Immature natural killer cell (primary cell): ENCODE measurements around the gene DOCK3. TPM values are rescaled to one million over a fixed set of nuclear protein-coding genes. Genes with fewer than 3 reads are reported as not detected.
"Not testable (repeated sequence)": the region's sequence is repeated elsewhere in the genome, so short reads cannot be mapped to it uniquely, and the experiment has no call there.

ENCODE experiments used
- DNase-seq, 3 donors: peaks; one replicate each; pipeline ENCODE4 v3.0.0; 2022; ENCODE audit warnings: mixed read lengths in 1 of 3
- H3K27ac Mint-ChIP-seq, 6 donors: one replicate each; pipeline ENCODE4 v1.8.0; 2020; ENCODE audit warnings: mixed read lengths in 6 of 6, mild to moderate bottlenecking in 5 of 6, inconsistent platforms in 4 of 6, moderate library complexity in 3 of 6
- H3K27me3 Mint-ChIP-seq, 3 donors: one replicate each; pipeline ENCODE4 v1.8.0; 2020 to 2021; ENCODE audit warnings: low read depth in 3 of 3, mild to moderate bottlenecking in 3 of 3, mixed read lengths in 3 of 3, moderate library complexity in 3 of 3, inconsistent platforms in 1 of 3
- H3K36me3 Mint-ChIP-seq, 3 donors: one replicate each; pipeline ENCODE4 v1.8.0; 2020; ENCODE audit warnings: mixed read lengths in 3 of 3, inconsistent platforms in 2 of 3, mild to moderate bottlenecking in 2 of 3
- H3K4me1 Mint-ChIP-seq, 2 donors: one replicate each; pipeline ENCODE4 v1.8.0; 2020; ENCODE audit warnings: inconsistent platforms in 2 of 2, mild to moderate bottlenecking in 2 of 2, mixed read lengths in 2 of 2, moderate library complexity in 1 of 2
- H3K4me3 Mint-ChIP-seq, 5 donors: one replicate each; pipeline ENCODE4 v1.8.0; 2020; ENCODE audit warnings: mild to moderate bottlenecking in 5 of 5, mixed read lengths in 5 of 5, inconsistent platforms in 3 of 5, moderate library complexity in 3 of 5
- H3K9me3 Mint-ChIP-seq, 6 donors: one replicate each; pipeline ENCODE4 v1.8.0; 2020; ENCODE audit warnings: mild to moderate bottlenecking in 6 of 6, mixed read lengths in 6 of 6, inconsistent platforms in 4 of 6, moderate library complexity in 3 of 6
- polyA plus RNA-seq, 3 donors: library from polyadenylated mRNA; unstranded; fragments of 300-500 nt; fragmentation: Illumina TruSeq; gene quantifications; one replicate each; pipeline ENCODE4 v1.2.3, GENCODE V29; 2021

Gene DOCK3
- polyA plus RNA-seq, 3 donors from 2014 or later = 0.06 to 0.08 TPM; not detected in 1

DNA sequence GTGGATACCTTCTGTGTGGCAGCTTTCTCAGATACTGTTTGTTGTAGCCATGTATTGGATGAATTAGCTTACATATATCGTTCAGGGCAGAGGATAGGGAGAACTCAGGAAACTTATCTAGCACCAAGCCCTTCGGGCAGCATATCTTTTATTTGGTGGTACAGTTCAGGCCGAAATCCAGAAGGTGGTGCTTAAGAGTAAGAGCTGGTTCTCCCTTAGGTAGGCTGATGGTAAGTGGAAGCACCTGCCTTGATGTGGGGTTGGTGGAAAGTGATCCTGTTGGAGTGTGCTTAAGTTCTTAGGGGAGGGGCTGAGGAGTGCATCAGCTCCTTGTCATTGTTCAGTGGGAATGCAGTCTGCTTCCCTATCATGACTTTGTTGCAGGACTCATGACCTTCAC lies 187.5 kb downstream of the DOCK3 start:
- peaks cover 0 to 6% (median under 1%) of the 10 kb centered on the region in 6 donors for H3K9me3 Mint-ChIP-seq
- no peaks in the 10 kb centered on the region for H3K4me1 Mint-ChIP-seq
- DNase-seq = no peak
- no peak overlapping the region for H3K27ac Mint-ChIP-seq
- H3K36me3 Mint-ChIP-seq = no peaks in the 10 kb centered on the region
- no peak overlapping the region for H3K4me3 Mint-ChIP-seq
- H3K27me3 Mint-ChIP-seq = peaks cover 0 to 20% (median 6%) of the 10 kb centered on the region in 3 donors

DNA sequence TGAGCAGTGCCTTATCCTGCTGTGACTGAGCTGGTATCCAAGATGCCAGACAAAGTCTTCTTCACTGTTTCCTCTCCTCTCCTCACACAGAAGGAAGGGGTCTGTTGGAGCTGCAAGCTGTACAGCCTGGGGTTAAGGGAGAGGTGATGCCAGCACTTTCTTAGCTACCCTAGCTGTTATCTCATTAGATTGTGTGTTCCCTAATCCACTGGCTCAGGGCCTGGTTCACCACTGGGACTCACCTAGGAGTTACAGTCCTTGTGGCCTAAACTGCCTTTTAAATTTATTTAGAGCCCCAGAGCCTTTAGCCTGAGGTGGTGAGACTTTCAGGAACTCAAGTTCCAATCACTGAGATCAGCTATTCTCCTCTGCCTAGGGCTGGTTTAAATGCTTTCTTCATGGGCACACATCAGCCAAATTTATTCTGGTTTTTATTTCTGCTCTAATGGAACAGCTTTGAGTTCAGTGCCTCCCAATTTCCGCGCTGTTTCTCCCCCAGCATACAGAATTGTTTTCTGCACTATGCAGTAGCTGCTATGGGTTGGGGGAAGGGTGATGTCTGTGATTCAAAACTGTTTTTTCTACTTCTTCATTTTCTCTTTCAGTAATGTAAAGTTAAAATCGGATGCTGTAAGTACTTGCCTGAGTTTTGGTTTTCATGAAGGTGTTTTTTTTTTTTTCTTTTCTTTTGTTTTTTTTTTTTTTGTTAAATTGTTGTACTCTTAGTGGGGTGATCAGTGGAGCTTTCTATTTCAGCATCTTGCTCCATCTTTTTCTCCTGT lies 198.8 kb downstream of the DOCK3 start:
- H3K4me3 Mint-ChIP-seq = no peak overlapping the region
- H3K27ac Mint-ChIP-seq = no peak overlapping the region
- no peaks in the 10 kb centered on the region for H3K4me1 Mint-ChIP-seq
- H3K27me3 Mint-ChIP-seq = peaks cover 7 to 11% (median 11%) of the 10 kb centered on the region in 3 donors
- H3K9me3 Mint-ChIP-seq = peaks cover 0 to 6% (median 0%) of the 10 kb centered on the region in 6 donors
- no peak for DNase-seq
- H3K36me3 Mint-ChIP-seq = no peaks in the 10 kb centered on the region

DNA sequence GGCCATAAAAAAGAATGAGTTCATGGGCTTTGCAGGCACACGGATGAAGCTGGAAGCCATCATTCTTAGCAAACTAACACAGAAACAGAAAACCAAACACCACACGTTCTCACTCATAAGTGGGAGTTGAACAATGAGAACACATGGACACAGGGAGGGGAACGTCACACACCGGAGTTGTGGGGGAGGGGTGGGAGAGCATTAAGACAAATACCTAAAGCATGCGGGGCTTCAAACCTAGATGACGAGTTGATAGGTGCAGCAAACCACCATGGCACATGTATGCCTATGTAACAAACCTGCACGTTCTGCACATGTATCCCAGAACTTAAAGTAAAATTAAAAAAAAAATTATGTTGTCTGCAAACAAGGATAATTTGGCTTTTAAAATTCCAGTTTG lies 200.1 kb downstream of the DOCK3 start:
- H3K4me3 Mint-ChIP-seq, DNase-seq, H3K4me1 Mint-ChIP-seq, H3K27ac Mint-ChIP-seq, H3K9me3 Mint-ChIP-seq, H3K36me3 Mint-ChIP-seq: not testable (repeated sequence)
- H3K27me3 Mint-ChIP-seq = peaks cover 5 to 12% (median 11%) of the 10 kb centered on the region in 3 donors

DNA sequence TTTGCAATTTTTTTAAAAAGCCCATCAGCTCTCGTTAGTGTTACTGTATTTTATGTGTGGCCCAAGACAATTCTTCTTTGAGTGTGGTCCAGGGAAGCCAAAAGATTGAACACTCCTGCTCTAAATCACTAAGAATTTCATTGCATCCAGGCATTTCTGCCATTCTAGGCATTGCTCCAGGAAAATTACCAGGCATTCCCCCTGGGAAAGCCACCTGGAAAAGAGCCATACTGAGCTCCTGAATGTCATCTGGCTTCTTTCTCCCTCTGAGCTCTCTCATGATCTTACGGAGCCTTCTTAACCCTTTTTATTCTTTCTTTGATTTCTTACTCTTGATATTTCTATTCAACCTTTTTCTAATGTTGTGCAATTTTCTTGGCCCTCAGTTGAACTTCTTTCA lies 202.2 kb downstream of the DOCK3 start:
- H3K36me3 Mint-ChIP-seq = no peaks in the 10 kb centered on the region
- no peak overlapping the region for H3K27ac Mint-ChIP-seq
- DNase-seq = no peak
- no peak overlapping the region for H3K4me3 Mint-ChIP-seq
- no peaks in the 10 kb centered on the region for H3K4me1 Mint-ChIP-seq
- H3K27me3 Mint-ChIP-seq = peaks cover 2 to 20% (median 6%) of the 10 kb centered on the region in 3 donors
- peaks cover 0 to 5% (median 1%) of the 10 kb centered on the region in 6 donors for H3K9me3 Mint-ChIP-seq

DNA sequence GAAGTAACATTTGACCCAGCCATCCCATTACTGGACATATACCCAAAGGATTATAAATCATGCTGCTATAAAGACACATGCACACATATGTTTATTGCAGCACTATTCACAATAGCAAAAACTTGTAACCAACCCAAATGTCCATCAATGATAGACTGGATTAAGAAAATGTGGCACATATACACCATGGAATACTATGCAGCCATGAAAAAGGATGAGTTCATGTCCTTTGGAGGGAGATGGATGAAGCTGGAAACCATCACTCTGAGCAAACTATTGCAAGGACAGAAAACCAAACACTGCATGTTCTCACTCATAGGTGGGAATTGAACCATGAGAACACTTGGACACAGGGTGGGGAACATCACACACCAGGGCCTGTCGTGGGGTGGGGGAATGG lies 208.0 kb downstream of the DOCK3 start:
- DNase-seq, H3K36me3 Mint-ChIP-seq, H3K27ac Mint-ChIP-seq, H3K4me3 Mint-ChIP-seq, H3K9me3 Mint-ChIP-seq, H3K4me1 Mint-ChIP-seq: not testable (repeated sequence)
- peaks cover 3 to 18% (median 4%) of the 10 kb centered on the region in 3 donors for H3K27me3 Mint-ChIP-seq

DNA sequence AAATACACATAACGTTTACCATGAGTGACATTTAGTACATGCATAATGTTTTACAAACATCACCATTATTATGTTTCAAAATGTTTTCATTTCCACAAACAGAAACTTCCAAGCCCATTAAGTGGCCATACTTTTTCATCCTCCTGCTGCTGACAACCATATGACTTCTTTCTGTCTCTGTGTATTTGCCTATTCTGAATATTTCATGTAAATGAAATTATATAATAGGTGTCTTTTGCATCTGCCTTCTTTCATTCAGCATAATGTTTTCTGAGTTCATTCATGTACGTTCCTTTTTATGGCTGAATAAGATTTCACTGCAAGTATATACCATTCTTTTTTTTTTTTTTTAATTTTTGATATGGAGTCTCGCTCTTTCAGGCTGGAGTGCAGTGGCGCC lies 209.0 kb downstream of the DOCK3 start:
- Mint-ChIP-seq H3K9me3 (peaks cover 0 to 5% (median 1%) of the 10 kb centered on the region in 6 donors), H3K27me3 (peaks cover 2 to 13% (median 3%) of the 10 kb centered on the region in 3 donors), H3K4me3 (no peak overlapping the region), H3K4me1 (no peaks in the 10 kb centered on the region), H3K36me3 (no peaks in the 10 kb centered on the region), H3K27ac (no peak overlapping the region)
- no peak for DNase-seq

DNA sequence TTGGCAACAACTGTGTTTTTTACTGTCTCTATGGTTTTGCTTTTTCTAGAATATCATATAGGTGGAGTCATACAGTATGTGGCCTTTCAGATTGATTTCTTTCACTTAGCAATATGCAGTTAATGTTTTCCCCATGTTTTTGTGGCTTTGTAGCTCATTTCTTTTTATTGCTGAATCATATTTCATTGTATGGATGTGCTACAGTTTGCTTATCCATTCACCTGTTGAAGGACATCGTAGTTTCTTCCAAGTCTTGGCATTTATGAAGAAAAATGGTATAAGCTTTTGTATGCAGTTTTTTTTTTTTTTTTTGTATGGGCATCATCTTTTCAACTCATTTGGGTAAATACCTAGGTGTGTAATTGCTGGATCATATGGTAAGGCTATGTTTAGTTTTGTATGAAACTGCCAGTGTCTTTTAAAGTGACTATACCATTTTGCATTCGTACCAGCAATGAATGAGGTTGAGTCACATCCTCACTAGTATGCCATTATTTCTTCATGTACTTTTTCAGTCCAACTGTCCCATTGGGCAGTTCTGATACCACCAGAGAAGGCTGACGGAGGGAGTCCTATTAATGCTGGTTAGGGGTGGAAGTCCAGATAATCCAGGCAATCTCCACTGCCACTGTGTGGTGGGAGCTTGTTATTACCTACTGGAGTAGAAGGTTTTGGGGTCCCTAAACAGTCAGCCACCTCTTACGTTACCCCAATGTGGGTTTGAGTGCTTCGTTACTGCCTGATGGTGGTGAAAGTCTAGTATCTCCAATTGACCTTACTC lies 210.5 kb downstream of the DOCK3 start:
- Mint-ChIP-seq H3K36me3 (no peaks in the 10 kb centered on the region), H3K9me3 (peaks cover 0 to 5% (median under 1%) of the 10 kb centered on the region in 6 donors), H3K4me3 (no peak overlapping the region), H3K27ac (no peak overlapping the region), H3K4me1 (no peaks in the 10 kb centered on the region), H3K27me3 (peaks cover 0 to 9% (median 3%) of the 10 kb centered on the region in 3 donors)
- no peak for DNase-seq

DNA sequence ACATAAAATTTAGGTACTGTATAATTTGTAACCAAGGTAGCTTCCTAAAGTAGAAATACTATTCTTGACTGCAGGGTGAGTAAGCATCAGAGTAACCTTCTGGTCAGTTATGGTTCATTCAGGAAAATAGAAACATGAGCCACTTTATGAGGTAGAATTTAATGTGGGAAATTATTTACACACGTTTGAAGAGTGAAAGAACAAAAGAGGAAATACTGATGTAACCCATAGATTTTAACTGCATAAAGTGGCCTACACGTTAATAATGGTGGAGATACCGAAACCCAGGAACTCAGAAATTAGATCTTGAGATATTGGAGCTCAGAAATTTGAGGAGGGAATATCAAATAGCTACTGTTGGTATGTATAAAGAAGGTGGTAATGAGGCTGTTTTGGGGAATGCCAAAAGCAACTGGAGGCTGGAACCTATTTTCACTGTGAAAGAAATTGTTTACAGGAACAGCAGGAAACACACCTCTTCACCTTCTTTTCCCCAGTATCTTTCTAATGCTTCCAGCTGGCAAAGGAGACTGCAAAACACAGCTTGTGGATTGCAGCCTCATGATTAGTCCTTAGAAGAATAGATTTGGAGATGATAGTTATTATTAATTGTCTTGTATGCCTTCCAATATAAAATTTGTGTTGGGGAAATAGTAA lies 216.1 kb downstream of the DOCK3 start:
- no peaks in the 10 kb centered on the region for H3K36me3 Mint-ChIP-seq
- no peak for DNase-seq
- no peak overlapping the region for H3K27ac Mint-ChIP-seq
- no peaks in the 10 kb centered on the region for H3K4me1 Mint-ChIP-seq
- peaks cover 10 to 21% (median 14%) of the 10 kb centered on the region in 6 donors for H3K9me3 Mint-ChIP-seq
- no peak overlapping the region for H3K4me3 Mint-ChIP-seq
- H3K27me3 Mint-ChIP-seq = peaks cover under 1 to 13% (median 1%) of the 10 kb centered on the region in 3 donors

DNA sequence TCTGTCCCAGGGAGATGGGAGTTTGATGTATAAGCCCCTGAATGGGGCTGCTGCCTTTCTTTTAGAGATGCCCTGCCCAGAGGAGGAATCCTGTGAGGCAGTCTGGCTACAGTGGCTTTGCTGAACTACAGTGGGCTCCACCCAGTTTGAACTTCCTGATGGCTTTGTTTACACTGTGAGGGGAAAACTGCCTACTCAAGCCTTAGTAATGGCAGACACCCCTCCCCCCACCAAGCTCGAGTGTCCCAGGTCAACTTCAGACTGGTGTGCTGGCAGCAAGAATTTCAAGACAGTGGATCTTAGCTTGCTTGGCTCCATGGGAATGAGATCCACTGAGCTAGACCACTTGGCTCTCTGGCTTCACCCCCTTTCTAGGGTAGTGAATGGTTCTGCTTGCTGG lies 226.4 kb downstream of the DOCK3 start:
- not testable (repeated sequence) for H3K4me3 Mint-ChIP-seq, H3K27me3 Mint-ChIP-seq, H3K36me3 Mint-ChIP-seq, H3K9me3 Mint-ChIP-seq, H3K27ac Mint-ChIP-seq, H3K4me1 Mint-ChIP-seq, DNase-seq

DNA sequence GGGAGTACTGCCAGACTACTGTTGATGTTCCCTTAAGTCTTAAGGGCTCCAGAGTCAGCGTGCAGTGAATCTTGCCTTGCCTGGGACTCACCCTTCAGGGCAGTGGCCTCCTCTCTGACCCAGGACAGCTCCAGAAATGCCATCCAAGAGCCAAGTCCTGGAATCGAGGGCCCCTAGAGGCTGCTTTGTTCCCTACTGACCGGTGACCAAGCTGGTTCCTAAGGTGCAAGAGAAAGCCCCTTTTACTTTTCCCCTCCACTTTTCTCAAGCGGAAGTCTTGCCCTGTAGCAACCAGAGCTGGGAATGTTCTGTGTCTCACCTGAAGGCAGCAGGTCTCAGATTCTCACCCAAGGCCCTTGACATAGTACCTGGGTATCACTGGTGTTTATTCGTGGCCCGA lies 238.0 kb downstream of the DOCK3 start:
- Mint-ChIP-seq H3K9me3 (peaks cover 0 to 6% (median 0%) of the 10 kb centered on the region in 6 donors), H3K4me1 (no peaks in the 10 kb centered on the region), H3K27me3 (peaks cover 0 to 16% (median 6%) of the 10 kb centered on the region in 3 donors)

DNA sequence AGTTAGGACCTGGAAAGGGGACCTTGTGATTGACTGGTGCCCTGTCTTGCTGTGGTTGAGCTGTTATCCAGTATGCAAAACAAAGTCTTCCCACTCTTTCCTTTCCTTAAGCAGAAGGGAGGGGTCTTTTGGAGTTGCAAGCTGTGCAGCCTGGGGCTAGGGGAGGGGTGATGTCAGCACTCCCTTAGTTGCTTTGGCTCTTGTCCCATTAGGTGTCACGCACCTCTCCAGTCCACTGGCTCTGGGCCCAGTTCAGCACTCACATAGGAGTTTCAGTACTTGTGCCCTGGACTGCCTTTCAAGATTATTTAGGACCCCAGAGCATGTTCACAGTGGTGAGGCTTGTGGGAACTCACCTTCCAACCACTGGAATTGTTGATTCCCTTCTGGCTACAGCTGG lies 238.5 kb downstream of the DOCK3 start:
- H3K4me1 Mint-ChIP-seq = no peaks in the 10 kb centered on the region
- H3K27ac Mint-ChIP-seq = no peak overlapping the region
- no peak overlapping the region for H3K4me3 Mint-ChIP-seq
- DNase-seq = no peak
- peaks cover 0 to 2% (median 0%) of the 10 kb centered on the region in 6 donors for H3K9me3 Mint-ChIP-seq
- H3K36me3 Mint-ChIP-seq = no peaks in the 10 kb centered on the region
- peaks cover 0 to 19% (median 6%) of the 10 kb centered on the region in 3 donors for H3K27me3 Mint-ChIP-seq

More for the DNA sequence above, 238.0 kb downstream of the DOCK3 start:
- no peak for DNase-seq
- Mint-ChIP-seq H3K36me3 (no peaks in the 10 kb centered on the region), H3K4me3 (no peak overlapping the region), H3K27ac (no peak overlapping the region)

DNA sequence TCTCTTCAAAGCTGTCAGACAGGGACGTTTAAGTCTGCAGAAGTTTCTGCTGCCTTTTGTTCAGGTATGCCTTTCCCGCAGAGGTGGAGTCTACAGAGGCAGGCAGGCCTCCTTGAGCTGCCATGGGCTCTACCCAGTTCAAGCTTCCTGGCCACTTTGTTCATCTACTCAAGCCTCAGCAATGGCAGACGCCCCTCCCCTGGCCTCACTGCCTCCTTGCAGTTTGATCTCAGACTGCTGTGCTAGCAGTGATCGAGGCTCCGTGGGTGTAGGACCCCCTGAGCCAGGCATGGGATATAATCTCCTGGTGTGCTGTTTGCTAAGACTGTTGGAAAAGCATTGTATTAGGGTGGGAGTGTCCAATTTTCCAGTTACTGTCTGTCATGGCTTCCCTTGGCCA lies 247.3 kb downstream of the DOCK3 start:
- H3K27ac Mint-ChIP-seq, H3K4me3 Mint-ChIP-seq, DNase-seq, H3K4me1 Mint-ChIP-seq, H3K36me3 Mint-ChIP-seq: not testable (repeated sequence)
- H3K27me3 Mint-ChIP-seq = peaks cover 0 to 15% (median 4%) of the 10 kb centered on the region in 3 donors
- peaks cover 0 to 10% (median 2%) of the 10 kb centered on the region in 6 donors for H3K9me3 Mint-ChIP-seq

DNA sequence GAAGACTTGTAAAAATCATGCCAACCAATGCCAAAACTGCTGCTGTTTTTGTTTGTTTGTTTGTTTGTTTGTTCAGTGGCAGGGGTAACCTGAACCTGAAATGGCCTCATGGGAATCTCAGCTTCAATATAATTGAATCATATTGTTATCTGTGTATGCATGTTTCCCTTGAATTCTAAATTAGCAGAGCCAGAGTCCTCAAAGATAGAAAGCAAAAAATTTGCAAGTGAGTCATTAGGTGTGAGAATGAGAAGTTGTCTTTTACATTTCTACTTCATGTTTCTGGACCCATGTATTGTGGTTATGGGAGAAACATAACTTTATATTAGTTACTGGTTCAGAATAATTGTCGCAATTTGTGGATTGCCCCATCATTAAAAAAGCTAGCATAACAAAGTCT lies 249.2 kb downstream of the DOCK3 start:
- Mint-ChIP-seq H3K4me3 (no peak overlapping the region), H3K36me3 (no peaks in the 10 kb centered on the region), H3K4me1 (no peaks in the 10 kb centered on the region), H3K27me3 (peaks cover 0 to 9% (median 4%) of the 10 kb centered on the region in 3 donors), H3K27ac (no peak overlapping the region), H3K9me3 (peaks cover 0 to 10% (median 2%) of the 10 kb centered on the region in 6 donors)
- no peak for DNase-seq

DNA sequence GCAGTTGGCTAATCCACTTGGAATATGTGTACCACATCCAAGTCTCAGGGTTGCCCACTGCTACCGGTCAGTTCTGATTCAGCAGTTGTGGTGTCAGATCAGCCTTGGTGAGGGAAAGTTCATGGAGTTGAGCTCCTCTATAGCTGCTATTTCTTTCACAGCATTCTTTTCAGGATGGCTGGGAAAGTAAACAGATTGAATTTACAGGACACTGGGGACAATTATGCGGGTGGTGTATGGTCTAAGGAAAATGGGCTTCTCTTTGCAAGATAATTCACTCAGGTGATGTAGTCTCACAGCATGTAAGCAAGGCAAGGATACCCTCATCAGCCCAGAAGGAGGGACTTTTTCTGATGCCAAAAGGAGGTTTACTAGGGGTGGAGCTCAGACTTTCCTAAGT lies 249.9 kb downstream of the DOCK3 start:
- peaks cover 0 to 11% (median 4%) of the 10 kb centered on the region in 3 donors for H3K27me3 Mint-ChIP-seq
- no peak overlapping the region for H3K4me3 Mint-ChIP-seq
- H3K9me3 Mint-ChIP-seq = peaks cover 0 to 5% (median 0%) of the 10 kb centered on the region in 6 donors
- no peak overlapping the region for H3K27ac Mint-ChIP-seq
- no peak for DNase-seq
- H3K4me1 Mint-ChIP-seq = no peaks in the 10 kb centered on the region
- H3K36me3 Mint-ChIP-seq = no peaks in the 10 kb centered on the region
